ENCODE data around the gene TIMM22. TPM values are rescaled to one million over a fixed set of nuclear protein-coding genes. Genes with fewer than 3 reads are reported as not detected.

TIMM22 gene
- total RNA-seq, 1 donor from 2014 or later = 14.7 TPM

DNA sequence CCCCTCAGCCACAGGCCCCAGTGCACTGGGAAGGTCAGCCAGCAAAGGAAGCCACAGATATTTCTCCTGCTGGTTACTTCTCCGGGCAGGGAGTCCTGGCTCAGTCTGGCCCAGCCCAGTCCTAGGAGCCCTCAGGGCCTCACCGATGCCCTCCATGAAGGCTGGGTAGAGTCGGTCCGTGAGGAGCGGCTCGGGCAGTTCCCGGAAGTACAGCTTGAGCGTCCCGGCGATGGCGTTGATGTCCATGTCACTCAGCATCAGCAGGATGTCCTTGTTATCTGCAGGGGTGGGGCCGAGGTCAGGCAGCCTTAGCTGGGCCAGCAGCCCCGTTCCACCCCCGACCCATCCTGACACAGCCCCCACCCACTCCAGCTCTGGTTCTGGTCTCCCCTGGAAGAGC, 13.7 kb downstream of the TIMM22 start:
- intact Hi-C loops (cut with micrococcal nuclease) = no loop called here
- H3K4me1 Mint-ChIP-seq = peaks cover under 1% of the 10 kb centered on the region
- DNase-seq = no peak
- no peaks in the 10 kb centered on the region for H3K9me3 Mint-ChIP-seq
- peaks cover 3% of the 10 kb centered on the region for H3K36me3 Mint-ChIP-seq (ENCODE audit: low read depth)
- no peak overlapping the region for H3K4me3 Mint-ChIP-seq
- H3K27me3 Mint-ChIP-seq = no peaks in the 10 kb centered on the region
- no peak overlapping the region for H3K27ac Mint-ChIP-seq

DNA sequence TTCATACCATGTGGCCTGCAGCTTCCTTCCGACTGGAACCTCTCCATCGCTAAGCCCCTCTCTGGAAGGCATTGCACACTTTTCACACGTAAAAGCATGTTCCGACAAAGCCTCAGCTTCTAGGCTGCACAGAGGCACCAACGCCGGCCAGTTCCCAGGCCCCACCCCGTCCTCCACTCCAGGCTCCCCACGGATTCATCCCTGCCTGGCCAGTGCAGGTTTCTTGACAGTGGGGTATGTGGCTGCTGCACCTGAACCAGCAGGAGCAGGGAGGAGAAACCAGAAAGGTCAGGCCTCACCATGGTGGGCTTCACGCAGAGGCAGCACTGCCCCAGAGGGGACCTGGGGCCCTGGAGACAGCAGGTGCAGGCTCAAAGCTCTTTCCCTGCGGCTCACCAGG, 14.2 kb downstream of the TIMM22 start:
- H3K36me3 Mint-ChIP-seq (ENCODE audit: low read depth) = peaks cover 2% of the 10 kb centered on the region
- H3K27ac Mint-ChIP-seq = no peak overlapping the region
- no peaks in the 10 kb centered on the region for H3K27me3 Mint-ChIP-seq
- DNase-seq = no peak
- intact Hi-C loops (cut with micrococcal nuclease) = no loop called here
- no peaks in the 10 kb centered on the region for H3K4me1 Mint-ChIP-seq
- no peak overlapping the region for H3K4me3 Mint-ChIP-seq
- H3K9me3 Mint-ChIP-seq = no peaks in the 10 kb centered on the region

DNA sequence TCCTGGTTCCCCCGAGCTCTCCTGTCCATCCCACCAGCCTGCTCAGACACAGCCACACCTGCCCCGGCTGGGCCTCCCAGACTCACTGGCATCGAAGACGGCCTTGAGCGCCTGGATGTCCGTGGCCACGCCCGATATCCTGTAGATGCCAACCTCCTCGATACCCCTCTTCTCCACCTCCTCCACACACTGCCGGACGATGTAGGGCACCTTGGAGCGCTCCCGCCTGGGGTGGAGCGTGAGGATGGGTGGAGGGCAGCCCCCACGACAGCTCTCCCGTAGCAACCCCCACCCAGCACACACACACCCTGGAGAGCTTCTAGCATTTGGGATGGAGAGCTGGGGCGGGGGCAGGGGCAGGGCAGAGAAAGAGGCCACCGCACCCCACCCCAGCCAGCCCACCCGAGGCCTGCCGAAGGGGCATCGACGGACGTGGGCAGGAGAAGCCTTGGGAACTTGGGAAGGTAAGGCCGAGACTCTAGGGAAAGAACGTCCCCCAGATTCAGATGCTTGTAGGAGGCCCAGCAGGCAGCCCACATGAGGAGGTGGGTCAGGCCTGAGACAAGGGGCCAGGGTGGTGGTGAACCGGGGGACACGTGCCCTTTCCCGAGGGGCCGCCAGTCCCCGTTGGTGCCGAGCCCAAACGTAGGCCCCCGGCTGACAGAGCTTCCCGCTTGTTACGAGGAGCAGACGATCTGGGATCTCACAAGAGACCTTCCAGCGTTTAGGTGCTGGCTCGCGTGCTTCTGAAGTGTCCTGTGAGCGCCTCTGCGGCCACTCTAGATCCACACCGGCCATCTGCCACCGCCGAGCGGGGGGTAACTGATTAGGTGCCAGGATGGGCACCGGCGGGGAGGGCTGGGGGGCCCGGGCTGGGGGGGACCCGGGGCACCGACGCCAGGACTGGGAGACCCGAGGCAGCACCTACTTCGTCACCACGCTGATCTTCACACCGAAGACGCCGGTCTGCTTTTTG, 15.1 kb downstream of the TIMM22 start:
- no peaks in the 10 kb centered on the region for H3K27me3 Mint-ChIP-seq
- H3K4me1 Mint-ChIP-seq = no peaks in the 10 kb centered on the region
- intact Hi-C loops (cut with micrococcal nuclease) = no loop called here
- H3K27ac Mint-ChIP-seq = no peak overlapping the region
- no peak overlapping the region for H3K4me3 Mint-ChIP-seq
- no peak for DNase-seq
- no peaks in the 10 kb centered on the region for H3K9me3 Mint-ChIP-seq
- H3K36me3 Mint-ChIP-seq (ENCODE audit: low read depth) = peaks cover 2% of the 10 kb centered on the region

DNA sequence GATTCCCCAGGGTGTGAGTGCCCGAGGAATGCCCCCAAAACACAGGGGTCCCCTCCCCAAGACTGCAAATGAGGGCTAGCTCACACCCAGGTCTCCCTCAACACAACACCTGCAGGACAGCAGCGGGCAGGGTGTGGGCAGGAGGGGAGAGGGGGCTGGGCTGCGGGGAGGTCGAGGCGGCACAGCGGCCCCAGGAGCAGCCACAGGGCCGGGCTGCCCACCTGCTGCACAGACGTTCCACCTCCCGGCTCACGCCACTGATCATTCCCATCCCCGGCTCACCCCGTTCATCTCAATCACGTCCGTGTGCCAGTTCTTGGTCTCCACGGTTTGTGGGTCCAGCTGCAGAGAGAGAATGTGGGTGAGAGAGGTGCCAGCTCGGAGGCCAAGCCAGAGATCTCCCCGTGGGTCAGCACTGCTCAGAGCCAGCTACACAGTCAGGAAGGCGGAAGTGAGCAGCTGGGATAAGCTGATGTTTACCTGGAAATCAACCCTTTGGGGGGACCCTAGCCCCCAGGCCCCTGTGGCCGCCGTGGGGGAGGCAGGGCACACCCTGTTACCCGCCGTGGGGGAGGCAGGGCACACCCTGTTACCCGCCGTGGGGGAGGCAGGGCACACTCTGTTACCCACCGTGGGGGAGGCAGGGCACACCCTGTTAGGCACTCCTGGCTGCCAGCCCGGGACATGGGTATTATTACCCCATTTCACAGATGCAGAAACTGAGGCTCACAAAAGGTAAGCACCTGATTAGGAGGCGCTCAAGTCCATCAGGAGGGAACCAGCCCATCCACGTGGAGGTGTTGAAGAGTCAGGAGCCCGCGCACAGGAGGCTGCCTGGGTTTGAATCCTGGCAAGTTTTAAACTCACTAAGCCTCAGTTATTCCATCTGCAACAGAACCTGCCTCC, 16.1 kb downstream of the TIMM22 start:
- Mint-ChIP-seq H3K4me3 (no peak overlapping the region), H3K36me3 (ENCODE audit: low read depth) (peaks cover 2% of the 10 kb centered on the region)

DNA sequence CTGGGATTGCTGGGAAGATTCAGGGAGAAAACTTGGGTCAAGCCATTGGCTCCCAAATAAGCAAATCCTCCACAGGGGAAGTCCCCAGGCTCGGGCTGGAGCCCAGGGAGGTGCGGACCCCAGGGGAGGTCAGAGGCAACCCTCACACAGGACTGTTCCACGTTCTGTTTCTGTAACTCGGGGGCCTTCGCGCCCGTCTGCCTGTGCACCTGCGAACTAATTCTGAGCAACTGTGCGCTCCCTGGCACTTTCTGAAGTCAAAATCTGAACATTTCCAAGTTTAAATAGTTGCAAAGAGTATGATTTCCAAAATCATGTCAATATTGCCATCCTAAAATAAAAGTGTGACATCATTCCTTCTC, 16.8 kb downstream of the TIMM22 start:
- no peaks in the 10 kb centered on the region for H3K4me1 Mint-ChIP-seq
- intact Hi-C loops (cut with micrococcal nuclease) = no loop called here
- H3K9me3 Mint-ChIP-seq = no peaks in the 10 kb centered on the region
- H3K4me3 Mint-ChIP-seq = no peak overlapping the region
- peaks cover 2% of the 10 kb centered on the region for H3K36me3 Mint-ChIP-seq (ENCODE audit: low read depth)
- DNase-seq = no peak
- no peak overlapping the region for H3K27ac Mint-ChIP-seq
- H3K27me3 Mint-ChIP-seq = no peaks in the 10 kb centered on the region

More for the DNA sequence above, 16.1 kb downstream of the TIMM22 start:
- Mint-ChIP-seq H3K9me3 (no peaks in the 10 kb centered on the region), H3K27ac (no peak overlapping the region), H3K27me3 (no peaks in the 10 kb centered on the region), H3K4me1 (no peaks in the 10 kb centered on the region)
- no peak for DNase-seq
- intact Hi-C loops (cut with micrococcal nuclease) = no loop called here

DNA sequence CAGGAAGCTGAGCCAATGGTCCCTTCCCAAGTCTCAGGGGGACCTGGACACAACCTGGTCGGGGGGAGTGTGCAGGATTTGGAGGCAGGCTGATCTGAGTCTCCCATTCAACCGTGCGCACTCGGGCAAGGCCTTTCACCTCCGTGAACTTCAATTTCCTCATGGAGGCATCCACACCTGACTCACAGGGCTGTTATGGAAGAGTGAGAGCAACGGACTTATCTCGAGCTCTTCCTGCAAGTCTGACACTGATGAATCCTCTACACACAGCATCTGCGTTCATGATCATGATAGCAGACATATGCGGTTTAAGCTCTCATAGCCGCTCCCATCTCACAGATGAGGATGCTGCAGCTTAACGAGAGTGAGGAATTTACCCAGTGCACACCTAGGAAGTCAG, 21.6 kb downstream of the TIMM22 start:
- Mint-ChIP-seq H3K4me1 (no peaks in the 10 kb centered on the region), H3K4me3 (no peak overlapping the region), H3K36me3 (ENCODE audit: low read depth) (peaks cover 3% of the 10 kb centered on the region), H3K9me3 (no peaks in the 10 kb centered on the region), H3K27me3 (no peaks in the 10 kb centered on the region), H3K27ac (no peak overlapping the region)
- no peak for DNase-seq
- intact Hi-C loops (cut with micrococcal nuclease) = no loop called here

DNA sequence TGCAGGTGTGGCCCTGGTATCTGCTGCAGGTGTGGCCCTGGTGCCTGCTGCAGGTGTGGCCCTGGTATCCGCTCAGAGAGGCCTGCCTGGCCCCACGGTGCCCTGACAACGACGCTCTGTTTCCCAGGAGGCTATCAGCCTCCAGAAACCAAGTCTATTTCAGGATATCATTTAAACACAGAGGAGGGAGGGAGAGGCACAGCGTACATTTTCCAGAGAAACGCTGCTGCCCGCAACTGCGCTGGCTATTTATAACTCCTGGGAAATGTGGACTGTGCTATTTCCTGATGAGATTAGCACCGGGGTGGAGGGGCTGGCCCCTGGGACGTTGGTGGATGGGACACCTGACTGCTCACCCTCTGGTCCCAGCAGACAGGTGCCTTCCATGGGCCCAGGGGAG, 22.5 kb downstream of the TIMM22 start:
- Mint-ChIP-seq H3K27ac (no peak overlapping the region), H3K4me1 (no peaks in the 10 kb centered on the region), H3K9me3 (no peaks in the 10 kb centered on the region), H3K4me3 (no peak overlapping the region), H3K27me3 (no peaks in the 10 kb centered on the region), H3K36me3 (ENCODE audit: low read depth) (peaks cover 3% of the 10 kb centered on the region)
- intact Hi-C loops (cut with micrococcal nuclease) = no loop called here
- no peak for DNase-seq

DNA sequence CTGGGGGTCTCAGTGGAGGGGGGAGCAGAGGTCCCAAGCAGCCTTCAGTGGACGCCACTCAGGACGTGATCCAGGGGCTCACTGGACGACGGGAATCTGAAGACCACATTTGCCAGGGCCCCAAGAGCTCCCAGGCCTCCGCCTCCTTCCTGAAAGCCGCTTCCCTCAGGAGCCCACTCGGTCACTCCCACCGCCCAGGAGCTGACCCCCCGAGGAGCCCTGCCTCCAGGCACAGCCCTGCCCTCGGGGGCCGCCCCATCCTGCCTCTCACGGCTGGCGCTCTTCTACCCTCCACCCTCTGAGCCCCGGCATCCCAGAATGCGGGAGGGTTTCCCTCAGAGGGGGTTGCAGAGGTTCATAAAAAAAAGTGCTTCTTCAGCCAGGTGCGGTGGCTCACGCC, 24.2 kb downstream of the TIMM22 start:
- H3K27me3 Mint-ChIP-seq = no peaks in the 10 kb centered on the region
- intact Hi-C loops (cut with micrococcal nuclease) = no loop called here
- H3K9me3 Mint-ChIP-seq = no peaks in the 10 kb centered on the region
- H3K4me1 Mint-ChIP-seq = no peaks in the 10 kb centered on the region
- no peak overlapping the region for H3K27ac Mint-ChIP-seq
- peaks cover 5% of the 10 kb centered on the region for H3K36me3 Mint-ChIP-seq (ENCODE audit: low read depth)
- DNase-seq = no peak
- H3K4me3 Mint-ChIP-seq = no peak overlapping the region

DNA sequence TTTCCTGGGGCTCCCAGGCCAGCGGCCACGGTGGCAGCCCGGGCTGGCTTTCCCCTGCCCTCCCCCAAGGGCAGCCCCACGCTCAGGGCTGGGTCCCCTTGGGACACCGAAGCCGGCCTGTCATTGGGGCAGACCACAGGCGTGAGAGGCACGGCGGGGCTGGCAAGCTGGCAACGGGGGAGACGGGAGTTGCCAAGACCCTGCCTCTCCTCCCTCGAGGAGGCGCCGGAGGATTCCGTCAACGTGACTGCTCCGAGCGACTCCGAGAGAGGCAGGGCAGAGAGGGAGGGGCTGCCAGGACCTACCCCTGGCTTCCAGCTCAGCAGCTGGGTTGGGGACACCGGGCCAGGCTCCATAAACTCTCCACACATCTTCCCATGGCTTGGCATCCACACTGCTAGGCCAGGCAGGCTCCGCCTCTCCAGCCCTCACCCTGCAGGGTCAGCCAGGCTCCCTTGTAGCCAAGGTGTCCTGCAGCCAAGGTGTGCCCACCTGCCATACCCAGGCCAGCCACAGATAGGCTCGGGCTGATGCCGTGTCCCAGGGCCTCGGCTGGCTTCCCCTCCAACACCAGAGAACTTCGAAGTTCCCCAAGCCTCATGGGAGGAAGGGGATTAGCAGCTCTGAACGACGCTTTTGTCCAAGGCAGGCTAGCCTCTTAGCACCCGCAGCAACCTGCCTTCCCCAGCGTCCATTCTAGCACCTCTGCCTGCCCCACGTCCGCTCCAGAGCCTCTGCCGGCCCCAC, 25.5 kb downstream of the TIMM22 start:
- intact Hi-C loops (cut with micrococcal nuclease) = no loop called here
- Mint-ChIP-seq H3K27ac (no peak overlapping the region), H3K36me3 (ENCODE audit: low read depth) (peaks cover 5% of the 10 kb centered on the region), H3K4me1 (no peaks in the 10 kb centered on the region), H3K4me3 (no peak overlapping the region), H3K9me3 (no peaks in the 10 kb centered on the region), H3K27me3 (no peaks in the 10 kb centered on the region)
- no peak for DNase-seq

DNA sequence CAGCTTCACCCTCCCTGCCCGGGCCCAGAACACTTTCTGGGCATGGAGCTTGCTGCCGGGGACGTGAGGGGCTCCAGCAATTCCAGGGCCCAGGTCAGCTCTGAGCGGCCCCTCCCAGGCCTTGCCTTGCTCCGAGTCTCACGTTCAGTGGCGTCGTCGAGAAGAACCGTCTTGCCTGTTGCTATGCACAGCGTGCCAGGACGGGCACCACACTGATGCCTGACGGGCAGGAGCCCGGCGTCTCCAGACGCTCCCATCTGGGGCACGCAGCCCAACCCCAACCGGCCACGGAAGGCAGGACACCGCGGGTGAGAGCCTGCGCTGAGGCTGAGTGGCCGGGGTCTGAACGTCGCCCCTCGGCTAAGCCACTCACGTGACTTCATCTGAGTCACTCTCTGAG, 27.1 kb downstream of the TIMM22 start:
- no peaks in the 10 kb centered on the region for H3K4me1 Mint-ChIP-seq
- H3K27ac Mint-ChIP-seq = no peak overlapping the region
- peaks cover 5% of the 10 kb centered on the region for H3K36me3 Mint-ChIP-seq (ENCODE audit: low read depth)
- no peak overlapping the region for H3K4me3 Mint-ChIP-seq
- no peaks in the 10 kb centered on the region for H3K9me3 Mint-ChIP-seq
- intact Hi-C loops (cut with micrococcal nuclease) = no loop called here
- H3K27me3 Mint-ChIP-seq = no peaks in the 10 kb centered on the region
- no peak for DNase-seq

DNA sequence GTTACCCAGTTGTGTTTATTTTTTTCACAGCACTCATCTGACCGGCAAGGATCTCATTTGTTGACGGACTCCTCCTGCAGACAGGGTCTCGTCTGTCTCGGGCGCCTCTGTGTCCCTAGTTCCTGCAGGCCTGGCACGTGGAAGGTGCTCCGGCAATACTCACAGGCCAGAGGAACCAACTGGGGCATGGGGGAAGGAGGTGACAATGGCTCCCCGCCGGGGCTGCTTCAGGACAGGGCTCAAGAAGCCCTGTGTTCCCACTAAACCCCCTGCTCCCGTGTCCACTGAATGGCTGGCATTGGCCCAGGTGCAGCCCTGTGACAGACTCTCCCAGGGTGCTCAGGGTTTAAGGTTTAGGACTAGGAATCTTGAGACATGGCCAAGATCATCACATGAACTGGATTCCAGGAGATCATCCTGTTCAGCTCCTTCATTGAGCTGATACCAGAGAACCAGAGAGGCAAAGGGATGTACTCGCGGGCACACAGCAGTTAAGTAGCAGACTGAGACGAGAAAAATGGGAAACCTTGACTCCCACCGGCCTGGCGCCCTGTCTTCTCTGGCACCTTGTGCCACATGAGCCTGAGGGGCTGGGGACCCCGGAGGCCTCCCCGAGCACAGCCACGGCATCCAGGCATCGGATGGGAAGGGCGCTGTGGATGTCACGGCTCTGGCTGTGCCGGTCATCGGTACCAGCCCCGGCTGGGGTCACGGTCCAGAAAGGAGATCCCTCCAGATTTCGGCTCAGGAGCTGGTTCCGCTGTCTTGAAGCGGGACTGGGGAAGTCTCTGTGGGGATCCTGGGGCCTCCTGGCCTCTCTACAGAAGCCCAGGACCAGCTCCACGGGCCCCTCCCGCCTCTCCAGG, 29.0 kb downstream of the TIMM22 start:
- Mint-ChIP-seq H3K27ac (no peak overlapping the region), H3K9me3 (no peaks in the 10 kb centered on the region), H3K4me3 (no peak overlapping the region), H3K4me1 (no peaks in the 10 kb centered on the region), H3K36me3 (ENCODE audit: low read depth) (peaks cover 1% of the 10 kb centered on the region), H3K27me3 (no peaks in the 10 kb centered on the region)
- intact Hi-C loops (cut with micrococcal nuclease) = no loop called here
- DNase-seq = no peak

DNA sequence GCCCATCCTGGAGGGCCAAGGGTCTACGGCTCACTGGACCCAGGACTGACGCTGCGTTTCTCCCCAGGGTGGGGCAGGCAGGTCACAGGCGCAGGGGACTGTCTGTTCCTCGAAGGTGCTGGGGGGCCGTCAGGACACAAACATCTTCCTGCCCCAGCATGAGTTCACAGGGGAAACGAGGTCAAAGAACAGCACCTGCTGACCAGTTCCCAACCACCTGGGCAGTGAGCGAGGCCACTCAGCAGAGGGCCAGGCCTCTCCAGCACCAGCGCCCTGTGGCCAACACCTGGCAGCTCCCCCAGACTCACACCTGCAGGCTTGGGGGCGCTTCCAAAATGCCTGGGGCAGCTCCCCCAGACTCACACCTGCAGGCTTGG, 29.7 kb downstream of the TIMM22 start:
- Mint-ChIP-seq H3K36me3 (ENCODE audit: low read depth) (peaks cover 1% of the 10 kb centered on the region), H3K27me3 (no peaks in the 10 kb centered on the region), H3K4me1 (no peaks in the 10 kb centered on the region), H3K27ac (no peak overlapping the region), H3K9me3 (no peaks in the 10 kb centered on the region), H3K4me3 (no peak overlapping the region)
- intact Hi-C loops (cut with micrococcal nuclease) = no loop called here
- DNase-seq = no peak

DNA sequence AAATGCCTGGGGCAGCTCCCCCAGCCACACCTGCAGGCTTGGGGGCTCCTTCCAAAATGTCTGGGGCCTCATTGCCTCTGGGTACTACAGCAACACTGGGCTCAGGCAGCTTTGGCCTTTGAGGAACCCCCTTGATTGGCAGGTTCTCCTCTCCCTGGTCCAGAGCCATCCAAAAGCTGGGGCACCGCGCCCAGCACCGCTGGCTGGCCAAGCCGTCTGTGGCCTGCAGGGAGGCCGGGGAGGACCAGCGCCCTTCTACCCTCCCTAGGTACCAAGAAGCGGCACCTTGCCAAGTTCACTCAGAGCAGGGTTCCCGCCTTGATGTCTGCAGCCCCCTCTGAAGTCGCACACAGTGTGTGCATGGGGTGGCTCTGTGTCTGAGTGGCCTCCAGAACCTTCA, 30.1 kb downstream of the TIMM22 start:
- no peak for DNase-seq
- intact Hi-C loops (cut with micrococcal nuclease) = no loop called here
- no peak overlapping the region for H3K4me3 Mint-ChIP-seq
- H3K36me3 Mint-ChIP-seq (ENCODE audit: low read depth) = peaks cover 1% of the 10 kb centered on the region
- H3K27me3 Mint-ChIP-seq = no peaks in the 10 kb centered on the region
- no peaks in the 10 kb centered on the region for H3K4me1 Mint-ChIP-seq
- no peaks in the 10 kb centered on the region for H3K9me3 Mint-ChIP-seq
- H3K27ac Mint-ChIP-seq = no peak overlapping the region

Measured in activated CD4-positive, alpha-beta T cell treated with anti-CD3 and anti-CD28 coated beads, Interleukin-2, amount 10 ng/mL, durations not matched to agents 24 days and 14 days (primary cell).